Measurements from ENCODE around the gene FMO2. TPM values are rescaled to one million over a fixed set of nuclear protein-coding genes. Genes with fewer than 3 reads are reported as not detected.
"Not testable (repeated sequence)": the region's sequence is repeated elsewhere in the genome, so short reads cannot be mapped to it uniquely, and the experiment has no call there.

The FMO2 gene
- total RNA-seq, 3 donors from 2014 or later (not counting 1 experiment from before 2014, with no cell fraction given) = not detected

- Histone ChIP-seq H3K4me1 (ENCODE audit: control insufficient read depth, insufficient read depth, low read length) (no peaks in the 10 kb centered on the region), H3K4me3 (ENCODE audit: low read length) (no peak overlapping the region), H3K27ac (ENCODE audit: low read length) (no peak overlapping the region), H3K27me3 (ENCODE audit: control insufficient read depth, insufficient read depth, low read length) (peaks cover 2% of the 10 kb centered on the region), H3K36me3 (ENCODE audit: control insufficient read depth, insufficient read depth, low read length) (no peaks in the 10 kb centered on the region), H3K9me3 (ENCODE audit: control insufficient read depth, insufficient read depth, low read length) (peaks cover 8% of the 10 kb centered on the region)
- no peak for ATAC-seq
- H3K4me3 Mint-ChIP-seq = no peak overlapping the region
- no peak for TF ChIP-seq CTCF (IDR thresholded peaks at IDR 0.05)
- no CpG with 5 or more reads among the region's 1 CpG for WGBS (ENCODE audit: insufficient coverage)
- intact Hi-C loops (cut with micrococcal nuclease) = no loop called here
- peaks cover 10 to 12% of the 10 kb centered on the region in 2 donors for H3K27me3 Mint-ChIP-seq (ENCODE audit: low read depth in 2 of 2)
- no peak for DNase-seq
- peaks cover 0 to 3% of the 10 kb centered on the region in 2 donors for H3K9me3 Mint-ChIP-seq
- no peaks in the 10 kb centered on the region for H3K4me1 Mint-ChIP-seq
- no peak overlapping the region for H3K27ac Mint-ChIP-seq
- no peaks in the 10 kb centered on the region for H3K36me3 Mint-ChIP-seq
Measured at GRCh38 chr1:171233183-171233582, 48.1 kb downstream of the FMO2 start.

GRCh38 chr1:171236231-171236630 lies 51.1 kb downstream of the FMO2 start:
- H3K27ac Mint-ChIP-seq; H3K36me3 ChIP-seq (ENCODE audit: control insufficient read depth, insufficient read depth, low read length); DNase-seq; H3K9me3 ChIP-seq (ENCODE audit: control insufficient read depth, insufficient read depth, low read length); intact Hi-C loops (cut with micrococcal nuclease); H3K4me1 ChIP-seq (ENCODE audit: control insufficient read depth, insufficient read depth, low read length); H3K27me3 ChIP-seq (ENCODE audit: control insufficient read depth, insufficient read depth, low read length); ATAC-seq; H3K27ac ChIP-seq (ENCODE audit: low read length); H3K4me3 ChIP-seq (ENCODE audit: low read length); H3K4me1 Mint-ChIP-seq; H3K36me3 Mint-ChIP-seq; H3K4me3 Mint-ChIP-seq: not testable (repeated sequence)
- 92% methylated on average over 3 of the region's 4 CpGs for WGBS (ENCODE audit: insufficient coverage)
- peaks cover 2 to 12% of the 10 kb centered on the region in 2 donors for H3K9me3 Mint-ChIP-seq
- H3K27me3 Mint-ChIP-seq (ENCODE audit: low read depth in 2 of 2) = peaks cover 24 to 29% of the 10 kb centered on the region in 2 donors

GRCh38 chr1:171243878-171244277 lies 58.8 kb downstream of the FMO2 start:
- intact Hi-C loops (cut with micrococcal nuclease) = no loop called here
- no peak for TF ChIP-seq CTCF (IDR thresholded peaks at IDR 0.05)
- no peaks in the 10 kb centered on the region for H3K4me1 ChIP-seq (ENCODE audit: control insufficient read depth, insufficient read depth, low read length)
- H3K4me1 Mint-ChIP-seq = no peaks in the 10 kb centered on the region
- DNase-seq (no peak), ATAC-seq (no peak)
- H3K36me3 ChIP-seq (ENCODE audit: control insufficient read depth, insufficient read depth, low read length) = no peaks in the 10 kb centered on the region
- peaks cover 0 to 7% of the 10 kb centered on the region in 2 donors for H3K9me3 Mint-ChIP-seq
- H3K36me3 Mint-ChIP-seq = no peaks in the 10 kb centered on the region
- peaks cover 21 to 42% of the 10 kb centered on the region in 2 donors for H3K27me3 Mint-ChIP-seq (ENCODE audit: low read depth in 2 of 2)
- H3K4me3 Mint-ChIP-seq = no peak overlapping the region
- WGBS (ENCODE audit: insufficient coverage) = 81% methylated on average over 3 of the region's 4 CpGs
- H3K27me3 ChIP-seq (ENCODE audit: control insufficient read depth, insufficient read depth, low read length) = no peaks in the 10 kb centered on the region
- no peaks in the 10 kb centered on the region for H3K9me3 ChIP-seq (ENCODE audit: control insufficient read depth, insufficient read depth, low read length)
- no peak overlapping the region for H3K27ac Mint-ChIP-seq
- H3K27ac ChIP-seq (ENCODE audit: low read length) = no peak overlapping the region
- H3K4me3 ChIP-seq (ENCODE audit: low read length) = no peak overlapping the region

GRCh38 chr1:171245458-171246064 lies 60.5 kb downstream of the FMO2 start:
- 9% methylated on average over 4 of the region's 6 CpGs for WGBS (ENCODE audit: insufficient coverage)
- Mint-ChIP-seq H3K36me3 (no peaks in the 10 kb centered on the region), H3K4me3 (no peak overlapping the region), H3K9me3 (no peaks in the 10 kb centered on the region), H3K4me1 (no peaks in the 10 kb centered on the region), H3K27me3 (ENCODE audit: low read depth in 2 of 2) (peaks cover 19 to 32% of the 10 kb centered on the region in 2 donors), H3K27ac (no peak overlapping the region)
- H3K27ac ChIP-seq (ENCODE audit: low read length) = no peak overlapping the region
- intact Hi-C loops (cut with micrococcal nuclease) = no loop called here
- H3K4me3 ChIP-seq (ENCODE audit: low read length) = no peak overlapping the region
- H3K36me3 ChIP-seq (ENCODE audit: control insufficient read depth, insufficient read depth, low read length) = no peaks in the 10 kb centered on the region
- H3K4me1 ChIP-seq (ENCODE audit: control insufficient read depth, insufficient read depth, low read length) = no peaks in the 10 kb centered on the region
- DNase-seq = peak in 1 of 2 donors; percentile 58
- TF ChIP-seq CTCF (IDR thresholded peaks at IDR 0.05) = peak; percentile 49
- no peaks in the 10 kb centered on the region for H3K9me3 ChIP-seq (ENCODE audit: control insufficient read depth, insufficient read depth, low read length)
- peak; percentile 37 to 55 (median 50) for ATAC-seq
- no peaks in the 10 kb centered on the region for H3K27me3 ChIP-seq (ENCODE audit: control insufficient read depth, insufficient read depth, low read length)
